ENCODE data around the gene SMYD3.

SMYD3 gene

GRCh38 chr1:246506674-246507481 is at the start of gene SMYD3:
TSS of gene SMYD3 (minus strand) at chr1:246507279.
- peak; percentile 24 for TF ChIP-seq CTCF (conservative IDR thresholded peaks at IDR 0.05; ENCODE audit: low read depth, low read length)
- H3K4me3 ChIP-seq (ENCODE audit: low read depth, low read length), result peak within 1 kb of the TSS; percentile 97

GRCh38 chr1:246554201-246554600 is 47.1 kb upstream of the SMYD3 start:
- no peak overlapping the region for H3K4me3 ChIP-seq (ENCODE audit: low read depth, low read length)
- no peak for DNase-seq (ENCODE audit: low read depth)
- no peak for TF ChIP-seq CTCF (conservative IDR thresholded peaks at IDR 0.05; ENCODE audit: low read depth, low read length)

More at GRCh38 chr1:246506674-246507481, at the start of gene SMYD3:
- peak; percentile 72 for DNase-seq (ENCODE audit: low read depth)

GRCh38 chr1:246552110-246552509 is 45.0 kb upstream of the SMYD3 start:
- no peak for DNase-seq (ENCODE audit: low read depth)
- no peak overlapping the region for H3K4me3 ChIP-seq (ENCODE audit: low read depth, low read length)
- TF ChIP-seq CTCF (conservative IDR thresholded peaks at IDR 0.05; ENCODE audit: low read depth, low read length), result no peak

- no peak overlapping the region for H3K4me3 ChIP-seq (ENCODE audit: low read depth, low read length)
- TF ChIP-seq CTCF (conservative IDR thresholded peaks at IDR 0.05; ENCODE audit: low read depth, low read length), result no peak
- no peak for DNase-seq (ENCODE audit: low read depth)
Observed at GRCh38 chr1:246550402-246550801, 43.3 kb upstream of the SMYD3 start.

- TF ChIP-seq CTCF (conservative IDR thresholded peaks at IDR 0.05; ENCODE audit: low read depth, low read length), result no peak
- H3K4me3 ChIP-seq (ENCODE audit: low read depth, low read length), result no peak overlapping the region
- no peak for DNase-seq (ENCODE audit: low read depth)
Observed at GRCh38 chr1:246549665-246550064, 42.6 kb upstream of the SMYD3 start.

GRCh38 chr1:246544001-246544400 is 36.9 kb upstream of the SMYD3 start:
- no peak for DNase-seq (ENCODE audit: low read depth)
- no peak overlapping the region for H3K4me3 ChIP-seq (ENCODE audit: low read depth, low read length)
- TF ChIP-seq CTCF (conservative IDR thresholded peaks at IDR 0.05; ENCODE audit: low read depth, low read length), result no peak
